ENCODE results near the gene NOL7.

DNA sequence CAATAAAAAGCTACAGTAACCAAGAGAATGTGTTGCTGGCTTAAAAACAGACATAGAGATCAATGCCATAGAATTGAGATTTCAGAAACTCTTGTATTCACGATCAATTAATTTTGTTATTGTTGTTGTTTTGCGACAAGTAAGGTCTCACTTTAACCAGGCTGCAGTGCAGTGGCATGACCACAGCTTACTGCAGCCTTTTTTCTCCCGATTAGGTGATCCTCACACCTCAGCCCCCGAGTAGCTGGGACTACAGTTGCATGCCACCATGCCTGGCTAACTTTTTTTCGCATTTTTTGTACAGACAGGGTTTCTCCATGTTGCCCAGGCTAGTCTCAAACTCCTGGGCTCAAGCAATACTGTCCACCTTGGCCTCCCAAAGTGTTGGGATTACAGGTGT is 54.3 kb downstream of the NOL7 start:
- no peak for TF ChIP-seq POLR2A (IDR thresholded peaks at IDR 0.05)
- TF ChIP-seq, protein P1, sequence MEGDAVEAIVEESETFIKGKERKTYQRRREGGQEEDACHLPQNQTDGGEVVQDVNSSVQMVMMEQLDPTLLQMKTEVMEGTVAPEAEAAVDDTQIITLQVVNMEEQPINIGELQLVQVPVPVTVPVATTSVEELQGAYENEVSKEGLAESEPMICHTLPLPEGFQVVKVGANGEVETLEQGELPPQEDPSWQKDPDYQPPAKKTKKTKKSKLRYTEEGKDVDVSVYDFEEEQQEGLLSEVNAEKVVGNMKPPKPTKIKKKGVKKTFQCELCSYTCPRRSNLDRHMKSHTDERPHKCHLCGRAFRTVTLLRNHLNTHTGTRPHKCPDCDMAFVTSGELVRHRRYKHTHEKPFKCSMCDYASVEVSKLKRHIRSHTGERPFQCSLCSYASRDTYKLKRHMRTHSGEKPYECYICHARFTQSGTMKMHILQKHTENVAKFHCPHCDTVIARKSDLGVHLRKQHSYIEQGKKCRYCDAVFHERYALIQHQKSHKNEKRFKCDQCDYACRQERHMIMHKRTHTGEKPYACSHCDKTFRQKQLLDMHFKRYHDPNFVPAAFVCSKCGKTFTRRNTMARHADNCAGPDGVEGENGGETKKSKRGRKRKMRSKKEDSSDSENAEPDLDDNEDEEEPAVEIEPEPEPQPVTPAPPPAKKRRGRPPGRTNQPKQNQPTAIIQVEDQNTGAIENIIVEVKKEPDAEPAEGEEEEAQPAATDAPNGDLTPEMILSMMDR (IDR thresholded peaks at IDR 0.05) = no peak
